Ishikawa (cell line): ENCODE results near the gene CCDC137.

Experiments
- EP300 ChIP-seq: IDR thresholded peaks from 2 replicates; pipeline ENCODE4 v1.6.1; 2012; ENCODE audit warnings: borderline replicate concordance
- RAD21 ChIP-seq: IDR thresholded peaks from 2 replicates; pipeline ENCODE4 v1.6.1; 2012; ENCODE audit warnings: low read depth
- ZBTB7A ChIP-seq: IDR thresholded peaks from 2 replicates; pipeline ENCODE4 v1.6.1; 2012; ENCODE audit warnings: low read depth
- TF ChIP-seq, protein P1 (sequence below): IDR thresholded peaks from 2 replicates; pipeline ENCODE4 v1.6.1; 2012

DNA sequence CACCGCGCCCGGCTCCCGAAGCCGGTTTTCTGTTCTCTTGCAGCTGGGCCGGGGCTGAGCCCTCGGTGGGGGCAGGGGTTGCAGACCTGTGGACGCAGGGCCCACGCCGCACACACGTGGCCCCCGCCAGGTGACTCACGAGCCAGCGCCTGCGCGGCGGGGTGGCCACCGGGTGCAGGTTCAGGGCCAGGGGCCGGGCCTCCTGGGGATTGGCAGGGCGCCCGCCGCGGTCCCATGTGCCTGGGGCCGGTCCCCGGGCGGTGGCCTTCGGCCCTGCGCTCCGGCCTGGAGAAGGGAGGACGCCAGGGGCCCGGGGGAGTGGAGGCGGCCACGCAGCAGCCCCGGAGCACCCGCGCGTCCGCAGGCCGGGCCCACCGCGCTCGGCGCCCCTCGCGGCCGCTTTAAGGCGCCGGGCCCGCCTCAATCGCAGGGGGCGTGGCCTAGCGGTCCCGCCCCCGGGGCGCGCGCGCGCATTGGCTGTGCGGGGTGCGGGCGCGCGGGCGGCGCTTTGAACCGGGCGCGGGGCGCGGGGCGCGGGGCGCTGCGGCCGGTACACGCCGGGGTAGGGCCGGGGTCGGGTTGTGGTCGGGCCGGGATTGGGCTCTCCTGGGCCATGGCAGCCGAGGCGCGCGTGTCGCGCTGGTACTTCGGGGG is 45.4 kb downstream of the CCDC137 start, which contains the start of gene SLC25A10:
- TF ChIP-seq, protein P1, sequence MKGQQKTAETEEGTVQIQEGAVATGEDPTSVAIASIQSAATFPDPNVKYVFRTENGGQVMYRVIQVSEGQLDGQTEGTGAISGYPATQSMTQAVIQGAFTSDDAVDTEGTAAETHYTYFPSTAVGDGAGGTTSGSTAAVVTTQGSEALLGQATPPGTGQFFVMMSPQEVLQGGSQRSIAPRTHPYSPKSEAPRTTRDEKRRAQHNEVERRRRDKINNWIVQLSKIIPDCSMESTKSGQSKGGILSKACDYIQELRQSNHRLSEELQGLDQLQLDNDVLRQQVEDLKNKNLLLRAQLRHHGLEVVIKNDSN, result peak; percentile 87
- TF ChIP-seq ZBTB7A (no peak), EP300 (no peak), RAD21 (no peak)
